ENCODE measurements around the gene PBX3.

DNA sequence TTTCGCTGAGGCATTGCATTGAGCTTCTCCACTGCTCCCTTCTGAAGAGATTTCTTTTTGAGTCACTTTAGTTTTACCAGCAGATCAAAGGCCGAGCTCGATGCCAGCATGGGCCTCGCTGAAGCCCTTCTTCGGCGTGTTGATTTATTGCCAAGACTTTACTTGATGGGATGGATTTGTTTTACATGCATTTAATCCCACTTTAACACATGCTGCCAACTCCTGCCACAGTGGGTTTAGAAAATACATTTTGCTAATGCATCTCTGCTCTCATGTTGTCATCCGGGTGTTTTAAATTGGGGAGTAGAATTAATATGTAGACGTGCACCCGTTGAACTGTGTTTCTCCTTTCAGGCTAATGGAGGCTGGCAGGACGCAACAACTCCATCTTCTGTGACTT is 218.3 kb downstream of the PBX3 start:
- TF ChIP-seq, protein P1, sequence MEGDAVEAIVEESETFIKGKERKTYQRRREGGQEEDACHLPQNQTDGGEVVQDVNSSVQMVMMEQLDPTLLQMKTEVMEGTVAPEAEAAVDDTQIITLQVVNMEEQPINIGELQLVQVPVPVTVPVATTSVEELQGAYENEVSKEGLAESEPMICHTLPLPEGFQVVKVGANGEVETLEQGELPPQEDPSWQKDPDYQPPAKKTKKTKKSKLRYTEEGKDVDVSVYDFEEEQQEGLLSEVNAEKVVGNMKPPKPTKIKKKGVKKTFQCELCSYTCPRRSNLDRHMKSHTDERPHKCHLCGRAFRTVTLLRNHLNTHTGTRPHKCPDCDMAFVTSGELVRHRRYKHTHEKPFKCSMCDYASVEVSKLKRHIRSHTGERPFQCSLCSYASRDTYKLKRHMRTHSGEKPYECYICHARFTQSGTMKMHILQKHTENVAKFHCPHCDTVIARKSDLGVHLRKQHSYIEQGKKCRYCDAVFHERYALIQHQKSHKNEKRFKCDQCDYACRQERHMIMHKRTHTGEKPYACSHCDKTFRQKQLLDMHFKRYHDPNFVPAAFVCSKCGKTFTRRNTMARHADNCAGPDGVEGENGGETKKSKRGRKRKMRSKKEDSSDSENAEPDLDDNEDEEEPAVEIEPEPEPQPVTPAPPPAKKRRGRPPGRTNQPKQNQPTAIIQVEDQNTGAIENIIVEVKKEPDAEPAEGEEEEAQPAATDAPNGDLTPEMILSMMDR (conservative IDR thresholded peaks at IDR 0.05 in 1 of 2, IDR thresholded peaks at IDR 0.05 in 1 of 2; ENCODE audit: low read depth in 1 of 2, low read length in 2 of 2): no peak
- TF ChIP-seq EZH2 (IDR thresholded peaks at IDR 0.05; ENCODE audit: low read length, missing control alignments): no peak
